Heart right ventricle (tissue), 16 donors: ENCODE data around the gene FAM13B. TPM values are rescaled to one million over a fixed set of nuclear protein-coding genes. Genes with fewer than 3 reads are reported as not detected.
A peak's percentile ranks its signal among the peaks of the same experiment; 100 is the strongest.

Experiments used
- ATAC-seq, 8 donors: fragments of 200-7000 bp; cut with Tn5 transposase; one replicate each; pipeline ENCODE4 v1.9.1; 2020; ENCODE audit warnings: mild to moderate bottlenecking in 8 of 8, moderate library complexity in 8 of 8, moderate number of reproducible peaks in 1 of 8
- DNase-seq, 2 donors: peaks; one replicate each; pipeline ENCODE4 v3.0.0-alpha.2; 2020
- H3K27ac ChIP-seq, 10 donors: fragments of 200-600 bp; sonication (generic) in 2 of 10; one replicate each; pipeline versions ENCODE4 v1.5.0 to v1.8.0; 2020 to 2022; ENCODE audit warnings: mild to moderate bottlenecking in 3 of 10
- H3K27me3 ChIP-seq, 7 donors: fragments of 200-600 bp; one replicate each; pipeline ENCODE4 v1.8.0; 2021 to 2022; ENCODE audit warnings: mild to moderate bottlenecking in 2 of 7
- H3K36me3 ChIP-seq, 9 donors: fragments of 200-600 bp; sonication (generic) in 1 of 9; one replicate each; pipeline versions ENCODE4 v1.5.0 to v1.8.0; 2020 to 2022; ENCODE audit warnings: mild to moderate bottlenecking in 2 of 9
- H3K4me1 ChIP-seq, 9 donors: fragments of 200-600 bp; sonication (generic) in 1 of 9; one replicate each; pipeline versions ENCODE4 v1.5.0 to v1.8.0; 2020 to 2022; ENCODE audit warnings: mild to moderate bottlenecking in 4 of 9
- H3K4me3 ChIP-seq, 10 donors: fragments of 200-600 bp; sonication (generic) in 2 of 10; one replicate each; pipeline versions ENCODE4 v1.5.0 to v1.8.0; 2020 to 2022; ENCODE audit warnings: mild to moderate bottlenecking in 7 of 10, moderate library complexity in 2 of 10
- H3K9me3 ChIP-seq, 11 donors: fragments of 200-600 bp in 10 of 11; sonication (generic) in 2 of 11; one replicate each; pipeline versions ENCODE4 v1.5.0 to v1.8.0; 2013 to 2022; ENCODE audit warnings: mild to moderate bottlenecking in 2 of 11, control low read depth in 1 of 11, moderate library complexity in 1 of 11
- CTCF ChIP-seq, 9 donors: fragments of 200-600 bp; sonication (generic) in 2 of 9; IDR thresholded peaks; one replicate each; pipeline versions ENCODE4 v1.5.0 to v1.8.0; 2021 to 2022; ENCODE audit warnings: antibody characterized with exemption in 9 of 9, mild to moderate bottlenecking in 5 of 9, moderate library complexity in 1 of 9
- WGBS, 2 donors: extraction: QIAGEN DNeasy Blood & Tissue Kit; methylation state at CpG; one replicate each; pipeline ENCODE4 v1.1.7; 2013; ENCODE audit warnings: inconsistent platforms in 1 of 2; 5-methylcytosine and 5-hydroxymethylcytosine counted together
- intact Hi-C, 10 donors: fragments of 100-400 bp; cut with DNase I; formaldehyde crosslinking; loops; one replicate each; pipeline versions ENCODE4 v1.11.1 to v1.14.2; 2022
- polyA plus RNA-seq, 2 donors: library from polyadenylated mRNA; stranded (reverse); fragments of 200-250 nt; gene quantifications; one replicate each; pipeline ENCODE4 v1.2.3, GENCODE V29; 2013
- total RNA-seq, 10 donors: library from RNA; stranded (reverse); fragmentation: NEBNext Ultra II Directional in 3 of 10; extraction: Animal tissue kit (Norgen Biotek cat#: 25700) in 3 of 10; gene quantifications; one replicate each; pipeline versions ENCODE4 v1.2.1 to v1.2.4, GENCODE V29; 2021 to 2023
- donor health status: Arrhythmogenic right ventricular cardiomyopathy.
- donor health status: ischemic (EF 13 %, LVEDD 7.1; RV severe dilation, severe dysfunction).
- donor health status: healthy with polysubstance abuse.
- donor health status: DM: no; HTN: yes; CAD: no.
- donor health status: DM: no; HTN: no; CAD: no.
- donor health status: ischemic (EF 25% LVEDD 6.9; RV normal size, moderate dysfunction).
- donor health status: ischemic (EF 25% LVEDD 5.7; RV mildly dilated, moderate dysfunction).
- donor health status: healthy.
- donor health status: DM: yes; HTN: yes; CAD: no.
- donor health status: Ischemic cardiomyopathy.
- donor health status: ischemic (EF 35%, LVEDD 5.7; RV mildly dilated, moderate dysfunction).
- donor health status: nonischemic (EF 11% LVEDD 7.7; RV severe dilation, severe dysfunction).
- donor health status: DM: yes; HTN: yes; CAD: no.
- donor health status: PGD.
- donor health status: ischemic (EF 29% LVEDD 5.4; RV normal size, mild dysfunction).
- donor health status: nonischemic (EF 23%, LVEDD 6.1; RV moderate dilation, normal function).

Gene FAM13B
- total and polyA plus RNA-seq, 12 donors, result 8.8 to 47.4 (median 31.6) TPM

GRCh38 chr5:137960819-137961218, 72.1 kb downstream of the FAM13B start:
- ATAC-seq (no peak), DNase-seq (no peak)
- Histone ChIP-seq H3K4me3 (no peak overlapping the region), H3K27ac (peak overlapping the region in 3 of 10 donors; percentile 44 to 51 (median 50)), H3K36me3 (peaks cover 0 to 95% (median 0%) of the 10 kb centered on the region in 9 donors), H3K4me1 (peaks cover 0 to 23% (median 6%) of the 10 kb centered on the region in 9 donors), H3K27me3 (no peaks in the 10 kb centered on the region), H3K9me3 (no peaks in the 10 kb centered on the region)
- no peak for TF ChIP-seq CTCF (IDR thresholded peaks at IDR 0.05)
- WGBS, 2 donors, result 81 to 82% methylated on average over 3 of the region's 3 CpGs
- intact Hi-C loops, result no loop called here

- peaks cover 0 to 23% (median 6%) of the 10 kb centered on the region in 9 donors for H3K4me1 ChIP-seq
- H3K27ac ChIP-seq, result peak overlapping the region in 5 of 10 donors; percentile 12 to 51 (median 44)
- TF ChIP-seq CTCF (IDR thresholded peaks at IDR 0.05), result no peak
- WGBS, 2 donors, result 67 to 74% methylated on average over 2 of the region's 2 CpGs
- H3K4me3 ChIP-seq, result no peak overlapping the region
- no peaks in the 10 kb centered on the region for H3K9me3 ChIP-seq
- intact Hi-C loops, result no loop called here
- no peaks in the 10 kb centered on the region for H3K27me3 ChIP-seq
- ATAC-seq, result no peak
- peaks cover 0 to 95% (median 0%) of the 10 kb centered on the region in 9 donors for H3K36me3 ChIP-seq
- DNase-seq, result no peak
These were observed 72.7 kb downstream of the FAM13B start for GRCh38 chr5:137960141-137960540.

- DNase-seq (no peak), ATAC-seq (peak in 4 of 8 donors; percentile 40 to 70 (median 53))
- Histone ChIP-seq H3K4me1 (peaks cover 0 to 24% (median 6%) of the 10 kb centered on the region in 9 donors), H3K27me3 (no peaks in the 10 kb centered on the region), H3K9me3 (no peaks in the 10 kb centered on the region), H3K27ac (peak overlapping the region in 6 of 10 donors; percentile 7 to 51 (median 38)), H3K36me3 (peaks cover 0 to 90% (median 0%) of the 10 kb centered on the region in 9 donors), H3K4me3 (no peak overlapping the region)
- TF ChIP-seq CTCF (IDR thresholded peaks at IDR 0.05), result no peak
- intact Hi-C loops, result no loop called here
- WGBS, 2 donors, result 51 to 71% methylated on average over 4 of the region's 4 CpGs
These were observed 73.4 kb downstream of the FAM13B start for GRCh38 chr5:137959488-137959887.

- Histone ChIP-seq H3K4me3 (no peak overlapping the region), H3K27ac (no peak overlapping the region), H3K4me1 (peaks cover 0 to 39% (median 17%) of the 10 kb centered on the region in 9 donors), H3K36me3 (peaks cover 0 to 87% (median 0%) of the 10 kb centered on the region in 9 donors), H3K27me3 (no peaks in the 10 kb centered on the region), H3K9me3 (no peaks in the 10 kb centered on the region)
- DNase-seq (no peak), ATAC-seq (no peak)
- TF ChIP-seq CTCF (IDR thresholded peaks at IDR 0.05), result no peak
- intact Hi-C loops, result no loop called here
- WGBS, 2 donors, result 55 to 70% methylated on average over 1 of the region's 1 CpG
These were observed 74.9 kb downstream of the FAM13B start for GRCh38 chr5:137957948-137958347.
